Astrocyte (in vitro differentiated cells and primary cell): ENCODE results near the gene RGS1. TPM values are rescaled to one million over a fixed set of nuclear protein-coding genes. Genes with fewer than 3 reads are reported as not detected.

Source experiments
- DNase-seq: peaks from one replicate; pipeline ENCODE4 v3.0.0-alpha.2; 2010; ENCODE audit warnings: low read depth
- FAIRE-seq: peaks from 2 replicates; lab custom pipeline; 2011; peaks lifted over from hg19 to GRCh38; lab: Jason Lieb, UNC
- H2AFZ ChIP-seq: 2 replicates; pipeline ENCODE4 v1.6.0; 2012; ENCODE audit warnings: low read depth, low read length, inconsistent platforms
- H3K27ac ChIP-seq: 2 replicates; pipeline ENCODE4 v1.5.1; 2011; ENCODE audit warnings: low read depth, low read length, inconsistent platforms
- H3K27me3 ChIP-seq: 2 replicates; pipeline ENCODE4 v1.6.0; 2011; ENCODE audit warnings: low read length, inconsistent platforms; ENCODE audit not compliant: insufficient read depth
- H3K36me3 ChIP-seq: 2 replicates; pipeline ENCODE4 v1.5.1; 2011; ENCODE audit warnings: low read length, inconsistent platforms; ENCODE audit not compliant: insufficient read depth
- H3K4me1 ChIP-seq: 2 replicates; pipeline ENCODE4 v1.5.1; 2011; ENCODE audit warnings: low read length, inconsistent platforms; ENCODE audit not compliant: insufficient read depth
- H3K4me2 ChIP-seq: 2 replicates; pipeline ENCODE4 v1.6.0; 2012; ENCODE audit warnings: low read length, inconsistent platforms
- H3K4me3 ChIP-seq: 2 replicates; pipeline ENCODE4 v1.5.1; 2011; ENCODE audit warnings: low read depth, mild to moderate bottlenecking, low read length, inconsistent platforms; ENCODE audit not compliant: insufficient read depth
- H3K79me2 ChIP-seq: 2 replicates; pipeline ENCODE4 v1.6.0; 2012; ENCODE audit warnings: mild to moderate bottlenecking, low read length, inconsistent platforms; ENCODE audit not compliant: insufficient read depth
- H3K9ac ChIP-seq: 2 replicates; pipeline ENCODE4 v1.6.0; 2012; ENCODE audit warnings: mild to moderate bottlenecking, low read length, inconsistent platforms
- H3K9me3 ChIP-seq: 2 replicates; pipeline ENCODE4 v1.5.1; 2012; ENCODE audit warnings: low read depth, mild to moderate bottlenecking, low read length, inconsistent platforms; ENCODE audit not compliant: insufficient read depth
- H4K20me1 ChIP-seq: 2 replicates; pipeline ENCODE4 v1.6.0; 2012; ENCODE audit warnings: low read length, inconsistent platforms; ENCODE audit not compliant: insufficient read depth
- H3K27ac Mint-ChIP-seq: one replicate; pipeline ENCODE4 v1.8.0; 2021; ENCODE audit warnings: mild to moderate bottlenecking, mixed read lengths; ENCODE audit not compliant: unreplicated experiment
- H3K27me3 Mint-ChIP-seq: one replicate; pipeline ENCODE4 v1.8.0; 2021; ENCODE audit warnings: low read depth, mixed read lengths; ENCODE audit not compliant: unreplicated experiment
- H3K36me3 Mint-ChIP-seq: one replicate; pipeline ENCODE4 v1.8.0; 2021; ENCODE audit warnings: low read depth, mixed read lengths; ENCODE audit not compliant: unreplicated experiment
- H3K4me1 Mint-ChIP-seq: one replicate; pipeline ENCODE4 v1.8.0; 2021; ENCODE audit warnings: low read depth, mixed read lengths; ENCODE audit not compliant: unreplicated experiment
- H3K4me3 Mint-ChIP-seq: one replicate; pipeline ENCODE4 v1.8.0; 2021; ENCODE audit warnings: mild to moderate bottlenecking, moderate library complexity, mixed read lengths; ENCODE audit not compliant: unreplicated experiment
- H3K9me3 Mint-ChIP-seq: one replicate; pipeline ENCODE4 v1.8.0; 2021; ENCODE audit warnings: mild to moderate bottlenecking, mixed read lengths; ENCODE audit not compliant: unreplicated experiment
- EZH2 ChIP-seq: IDR thresholded peaks from 2 replicates; pipeline ENCODE4 v1.6.1; 2012; ENCODE audit warnings: mild to moderate bottlenecking, low read length, inconsistent platforms; ENCODE audit not compliant: insufficient read depth
- total RNA-seq: library from RNA; stranded (reverse); gene quantifications from 2 replicates; pipeline ENCODE4 v1.2.1, GENCODE V29; 2021
- TF ChIP-seq, protein P1 (sequence below): IDR thresholded peaks from 2 replicates; pipeline ENCODE4 v1.5.1; 2011; ENCODE audit warnings: low read depth, mild to moderate bottlenecking, inconsistent platforms, low read length, moderate library complexity; ENCODE audit not compliant: insufficient read depth

The RGS1 gene
- total RNA-seq, 1 donor from 2014 or later = not detected

DNA sequence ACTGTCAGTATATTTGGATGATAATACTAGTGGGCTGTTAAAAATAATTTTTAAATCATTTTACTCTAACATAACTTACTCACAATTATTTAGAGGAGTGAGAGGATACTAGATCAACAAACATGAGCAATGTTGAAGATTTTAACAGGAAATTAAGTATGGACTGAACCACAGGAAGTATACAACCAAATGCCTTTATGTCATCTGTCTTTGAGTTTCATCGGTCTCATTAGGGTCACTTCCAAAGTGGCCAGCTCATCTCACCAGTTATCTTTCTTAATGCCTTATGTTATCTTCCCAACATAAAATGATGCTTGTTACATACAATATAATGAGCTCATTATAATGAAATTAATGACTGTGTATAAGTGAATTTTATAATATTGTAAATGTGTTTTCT, 1.5 kb upstream of the RGS1 start:
- Histone ChIP-seq H3K4me1 (peaks cover under 1% of the 10 kb centered on the region), H3K9me3 (no peaks in the 10 kb centered on the region), H2AFZ (no peak overlapping the region), H3K27ac (no peak overlapping the region), H4K20me1 (no peaks in the 10 kb centered on the region), H3K9ac (no peak overlapping the region), H3K4me3 (no peak overlapping the region), H3K36me3 (no peaks in the 10 kb centered on the region), H3K79me2 (no peaks in the 10 kb centered on the region), H3K27me3 (no peaks in the 10 kb centered on the region), H3K4me2 (no peak overlapping the region)
- DNase-seq (no peak), FAIRE-seq (no peak)
- H3K4me1 Mint-ChIP-seq = peaks cover 22% of the 10 kb centered on the region
- peaks cover 4% of the 10 kb centered on the region for H3K9me3 Mint-ChIP-seq
- no peak for TF ChIP-seq EZH2
- TF ChIP-seq, protein P1, sequence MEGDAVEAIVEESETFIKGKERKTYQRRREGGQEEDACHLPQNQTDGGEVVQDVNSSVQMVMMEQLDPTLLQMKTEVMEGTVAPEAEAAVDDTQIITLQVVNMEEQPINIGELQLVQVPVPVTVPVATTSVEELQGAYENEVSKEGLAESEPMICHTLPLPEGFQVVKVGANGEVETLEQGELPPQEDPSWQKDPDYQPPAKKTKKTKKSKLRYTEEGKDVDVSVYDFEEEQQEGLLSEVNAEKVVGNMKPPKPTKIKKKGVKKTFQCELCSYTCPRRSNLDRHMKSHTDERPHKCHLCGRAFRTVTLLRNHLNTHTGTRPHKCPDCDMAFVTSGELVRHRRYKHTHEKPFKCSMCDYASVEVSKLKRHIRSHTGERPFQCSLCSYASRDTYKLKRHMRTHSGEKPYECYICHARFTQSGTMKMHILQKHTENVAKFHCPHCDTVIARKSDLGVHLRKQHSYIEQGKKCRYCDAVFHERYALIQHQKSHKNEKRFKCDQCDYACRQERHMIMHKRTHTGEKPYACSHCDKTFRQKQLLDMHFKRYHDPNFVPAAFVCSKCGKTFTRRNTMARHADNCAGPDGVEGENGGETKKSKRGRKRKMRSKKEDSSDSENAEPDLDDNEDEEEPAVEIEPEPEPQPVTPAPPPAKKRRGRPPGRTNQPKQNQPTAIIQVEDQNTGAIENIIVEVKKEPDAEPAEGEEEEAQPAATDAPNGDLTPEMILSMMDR = no peak
- H3K4me3 Mint-ChIP-seq = no peak overlapping the region
- H3K27me3 Mint-ChIP-seq = no peaks in the 10 kb centered on the region
- no peaks in the 10 kb centered on the region for H3K36me3 Mint-ChIP-seq
- H3K27ac Mint-ChIP-seq = peak overlapping the region; percentile 15

DNA sequence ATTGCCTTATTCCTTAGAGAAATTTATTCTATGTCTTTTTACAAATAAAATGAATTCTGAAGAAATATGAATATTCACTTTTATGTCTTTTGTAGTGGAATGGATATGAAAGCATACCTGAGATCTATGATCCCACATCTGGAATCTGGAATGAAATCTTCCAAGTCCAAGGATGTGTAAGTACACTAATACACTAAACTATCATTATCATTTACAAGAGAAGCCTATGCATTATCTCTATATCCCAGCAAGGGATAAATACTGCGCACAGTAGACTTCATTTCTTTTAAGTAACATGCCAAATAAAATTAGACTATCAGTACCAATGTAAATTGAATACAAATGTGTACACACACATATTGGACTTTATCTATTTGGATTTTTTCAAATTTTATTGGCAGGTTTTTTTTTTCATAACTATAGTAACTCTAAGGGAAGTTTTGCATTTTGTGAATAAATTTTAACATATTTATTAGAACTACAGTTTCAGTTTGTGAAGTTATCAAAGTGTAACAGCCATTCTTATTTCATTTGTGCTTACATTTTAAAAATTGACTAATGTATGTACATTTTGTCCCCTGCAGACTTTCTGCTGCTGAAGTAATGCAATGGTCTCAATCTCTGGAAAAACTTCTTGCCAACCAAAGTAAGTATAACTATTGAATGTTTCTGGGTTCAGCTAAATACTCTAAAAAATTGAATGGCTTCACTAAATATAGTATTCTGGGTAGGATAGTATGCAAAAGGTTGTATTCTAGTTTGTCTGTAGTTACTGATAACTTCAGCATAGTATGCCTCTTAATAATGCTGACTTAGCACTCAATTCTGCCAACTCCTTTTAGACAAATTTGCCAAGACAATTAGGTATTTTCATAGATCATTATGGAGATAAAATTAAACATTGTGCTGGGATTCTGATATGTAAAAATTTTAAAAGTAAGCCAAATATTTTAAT, 894 bp downstream of the RGS1 start:
- Histone ChIP-seq H3K27me3 (no peaks in the 10 kb centered on the region), H3K9ac (no peak overlapping the region), H3K27ac (no peak overlapping the region), H3K4me3 (no peak overlapping the region), H3K79me2 (no peaks in the 10 kb centered on the region), H2AFZ (no peak overlapping the region), H3K9me3 (no peaks in the 10 kb centered on the region), H3K36me3 (no peaks in the 10 kb centered on the region), H3K4me1 (peaks cover 4% of the 10 kb centered on the region), H3K4me2 (no peak overlapping the region), H4K20me1 (no peaks in the 10 kb centered on the region)
- Mint-ChIP-seq H3K4me1 (peaks cover 25% of the 10 kb centered on the region), H3K9me3 (no peaks in the 10 kb centered on the region), H3K27me3 (no peaks in the 10 kb centered on the region), H3K4me3 (no peak overlapping the region), H3K36me3 (no peaks in the 10 kb centered on the region), H3K27ac (no peak overlapping the region)
- FAIRE-seq = no peak
- TF ChIP-seq, protein P1 = no peak
- TF ChIP-seq EZH2 = no peak
- no peak for DNase-seq
